Bronchial epithelial cell (primary cell): ENCODE results near the gene CPNE2. TPM values are rescaled to one million over a fixed set of nuclear protein-coding genes. Genes with fewer than 3 reads are reported as not detected.

ENCODE experiments used
- DNase-seq: peaks from one replicate; pipeline ENCODE4 v3.0.0-alpha.2; 2010; ENCODE audit warnings: low read depth
- FAIRE-seq: peaks from 2 replicates; lab custom pipeline; 2011; peaks lifted over from hg19 to GRCh38; lab: Jason Lieb, UNC
- H3K27me3 ChIP-seq: 2 replicates; pipeline ENCODE4 v1.5.1; 2011; ENCODE audit warnings: low read length; ENCODE audit not compliant: control insufficient read depth, insufficient read depth
- H3K36me3 ChIP-seq: 2 replicates; pipeline ENCODE4 v1.5.1; 2011; ENCODE audit warnings: low read length; ENCODE audit not compliant: control insufficient read depth, insufficient read depth
- H3K4me3 ChIP-seq: 2 replicates; pipeline ENCODE4 v1.5.1; 2011; ENCODE audit warnings: mild to moderate bottlenecking, low read depth, low read length, control low read depth
- total RNA-seq: library from RNA; depleted of rRNA; stranded (reverse); fragments of >200 nt; gene quantifications from 2 replicates; pipeline ENCODE4 v1.2.1, GENCODE V29; 2014
- TF ChIP-seq, protein P1 (sequence below): IDR thresholded peaks from 2 replicates; pipeline ENCODE4 v1.5.1; 2011; ENCODE audit warnings: mild to moderate bottlenecking, moderate library complexity, low read length, control low read depth, inconsistent platforms; ENCODE audit not compliant: insufficient read depth, severe bottlenecking

CPNE2 gene
- total RNA-seq, 1 donor from 2014 or later = 5.0 TPM

GRCh38 chr16:57191056-57191571 lies 98.7 kb downstream of the CPNE2 start:
- Histone ChIP-seq H3K27me3 (no peaks in the 10 kb centered on the region), H3K4me3 (no peak overlapping the region), H3K36me3 (peaks cover 1% of the 10 kb centered on the region)
- FAIRE-seq (no peak), DNase-seq (peak; percentile 87)
- TF ChIP-seq, protein P1, sequence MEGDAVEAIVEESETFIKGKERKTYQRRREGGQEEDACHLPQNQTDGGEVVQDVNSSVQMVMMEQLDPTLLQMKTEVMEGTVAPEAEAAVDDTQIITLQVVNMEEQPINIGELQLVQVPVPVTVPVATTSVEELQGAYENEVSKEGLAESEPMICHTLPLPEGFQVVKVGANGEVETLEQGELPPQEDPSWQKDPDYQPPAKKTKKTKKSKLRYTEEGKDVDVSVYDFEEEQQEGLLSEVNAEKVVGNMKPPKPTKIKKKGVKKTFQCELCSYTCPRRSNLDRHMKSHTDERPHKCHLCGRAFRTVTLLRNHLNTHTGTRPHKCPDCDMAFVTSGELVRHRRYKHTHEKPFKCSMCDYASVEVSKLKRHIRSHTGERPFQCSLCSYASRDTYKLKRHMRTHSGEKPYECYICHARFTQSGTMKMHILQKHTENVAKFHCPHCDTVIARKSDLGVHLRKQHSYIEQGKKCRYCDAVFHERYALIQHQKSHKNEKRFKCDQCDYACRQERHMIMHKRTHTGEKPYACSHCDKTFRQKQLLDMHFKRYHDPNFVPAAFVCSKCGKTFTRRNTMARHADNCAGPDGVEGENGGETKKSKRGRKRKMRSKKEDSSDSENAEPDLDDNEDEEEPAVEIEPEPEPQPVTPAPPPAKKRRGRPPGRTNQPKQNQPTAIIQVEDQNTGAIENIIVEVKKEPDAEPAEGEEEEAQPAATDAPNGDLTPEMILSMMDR = no peak

GRCh38 chr16:57192146-57192545 lies 99.8 kb downstream of the CPNE2 start:
- no peak for FAIRE-seq
- DNase-seq = no peak
- Histone ChIP-seq H3K27me3 (no peaks in the 10 kb centered on the region), H3K36me3 (peaks cover 1% of the 10 kb centered on the region), H3K4me3 (no peak overlapping the region)
- TF ChIP-seq, protein P1 = no peak

- DNase-seq (no peak), FAIRE-seq (no peak)
- TF ChIP-seq, protein P1 = no peak
- no peaks in the 10 kb centered on the region for H3K27me3 ChIP-seq
- peaks cover 1% of the 10 kb centered on the region for H3K36me3 ChIP-seq
- H3K4me3 ChIP-seq = no peak overlapping the region
Observed at GRCh38 chr16:57192720-57193486, 100.5 kb downstream of the CPNE2 start.

GRCh38 chr16:57194512-57194911 lies 102.1 kb downstream of the CPNE2 start:
- FAIRE-seq (no peak), DNase-seq (peak; percentile 97)
- Histone ChIP-seq H3K27me3 (no peaks in the 10 kb centered on the region), H3K4me3 (no peak overlapping the region), H3K36me3 (peaks cover under 1% of the 10 kb centered on the region)
- TF ChIP-seq, protein P1 = no peak

GRCh38 chr16:57196286-57196685 lies 103.9 kb downstream of the CPNE2 start:
- DNase-seq = no peak
- TF ChIP-seq, protein P1 = no peak
- H3K27me3 ChIP-seq = no peaks in the 10 kb centered on the region
- no peak for FAIRE-seq
- H3K36me3 ChIP-seq = no peaks in the 10 kb centered on the region
- H3K4me3 ChIP-seq = no peak overlapping the region
